ENCODE results near the gene SAMD8.

DNA sequence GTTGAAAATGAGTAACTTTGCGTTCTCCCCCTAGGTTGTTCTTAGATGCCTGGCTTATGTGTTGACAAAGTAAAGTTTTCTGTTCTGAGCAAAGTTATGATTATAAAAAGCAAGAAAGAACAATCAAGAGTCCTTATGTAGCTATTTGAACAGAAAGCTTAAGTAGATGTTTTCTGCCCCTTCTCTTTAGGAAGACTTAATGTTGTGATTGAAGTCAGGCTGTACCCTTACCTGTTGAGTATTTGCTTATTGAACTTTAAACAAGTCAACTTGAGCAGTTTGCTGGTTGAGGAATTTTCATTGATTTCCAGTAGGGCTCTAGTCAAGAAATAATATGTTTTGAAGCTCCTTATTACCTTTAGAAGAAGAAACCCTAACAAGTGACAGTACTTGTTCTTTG is 65.3 kb downstream of the SAMD8 start:
- TF ChIP-seq CTCF (IDR thresholded peaks at IDR 0.05) = no peak
- TF ChIP-seq POLR2A (IDR thresholded peaks at IDR 0.05) = no peak

Measured in heart left ventricle (tissue), 13 donors.